GM19035 (cell line): ENCODE results near the gene ABHD2.

ENCODE experiments used
- ATAC-seq: cut with Tn5 transposase; IDR thresholded peaks from one replicate; pipeline ENCODE4 v1.9.1; 2021; ENCODE audit not compliant: unreplicated experiment

The ABHD2 gene

DNA sequence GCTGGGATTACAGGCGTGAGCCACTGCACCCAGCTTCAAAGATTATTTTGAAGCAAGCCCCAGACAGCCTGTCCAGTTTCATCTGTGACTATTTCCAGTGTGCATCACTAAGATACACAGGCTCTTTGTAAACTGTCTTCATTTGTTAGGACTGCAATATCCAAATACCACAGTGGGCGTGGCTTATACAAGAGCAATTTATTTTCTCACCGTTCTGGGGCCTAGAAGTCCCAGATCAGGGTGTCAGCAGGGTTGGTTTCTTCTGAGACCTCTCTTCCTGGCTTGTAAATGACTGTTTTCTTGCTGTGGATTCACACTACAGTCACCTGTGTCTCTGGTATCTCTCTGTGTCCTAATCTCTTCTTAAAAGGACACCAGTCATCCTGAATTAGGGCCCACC is 73.4 kb downstream of the ABHD2 start:
- no peak for ATAC-seq

DNA sequence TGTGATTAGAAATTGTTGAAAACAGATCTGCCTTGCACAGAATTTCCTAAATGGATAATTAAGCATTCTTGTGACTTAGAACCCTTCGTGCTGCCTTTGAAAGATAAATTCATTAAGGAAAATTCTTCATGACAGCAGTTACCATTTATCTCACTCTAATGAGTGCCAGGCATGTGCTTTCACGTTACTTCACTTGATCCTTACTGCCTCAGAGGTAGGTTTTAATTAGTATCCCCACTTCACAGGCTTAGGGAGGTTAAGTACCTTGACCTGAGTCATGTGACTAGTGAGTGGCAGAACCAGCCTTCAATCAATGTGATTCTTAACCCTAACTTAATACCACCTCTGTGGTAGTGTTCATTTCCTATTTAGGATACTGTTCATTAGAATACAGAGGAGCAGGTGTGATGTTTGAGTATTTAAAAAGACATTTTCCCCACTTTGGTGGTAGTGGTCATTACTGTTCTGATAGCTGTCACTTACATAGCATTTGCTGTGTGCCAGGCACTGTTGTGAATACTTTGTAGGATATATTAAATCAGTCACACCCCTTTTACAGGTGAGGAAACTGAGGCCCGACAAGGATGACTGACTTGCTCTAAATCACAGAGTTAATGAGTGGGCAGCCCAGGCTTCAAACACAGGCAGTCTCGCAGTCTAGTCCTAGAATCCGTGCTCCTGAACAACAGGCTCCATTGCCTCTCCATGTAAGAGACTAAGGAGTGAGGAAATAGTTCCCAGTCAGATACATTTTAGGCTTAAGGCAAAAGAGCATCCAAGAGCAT is 75.2 kb downstream of the ABHD2 start:
- no peak for ATAC-seq

- ATAC-seq = no peak
Measured at GRCh38 chr15:89164712-89165211, 76.5 kb downstream of the ABHD2 start.

DNA sequence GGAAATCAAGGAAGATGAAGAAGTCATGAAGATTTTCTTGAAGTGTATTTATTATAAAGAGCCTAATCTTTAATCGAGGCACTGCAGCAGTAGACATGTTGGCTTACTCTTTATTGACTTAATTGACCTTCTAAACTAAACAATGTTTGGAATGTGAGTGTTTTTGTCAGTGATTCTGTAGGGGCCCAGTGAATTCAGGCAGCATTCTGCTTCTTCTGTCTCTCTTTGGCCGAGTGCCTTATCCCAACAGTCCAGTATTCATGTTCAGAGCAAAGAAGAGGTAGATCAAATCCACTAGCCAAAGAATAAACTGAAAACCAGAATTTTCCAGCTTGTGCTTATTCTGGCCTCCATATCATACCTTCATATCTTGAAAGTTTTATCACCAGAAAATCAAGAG is 77.4 kb downstream of the ABHD2 start:
- no peak for ATAC-seq

- ATAC-seq = peak; percentile 64
Measured at GRCh38 chr15:89167267-89168176, 79.3 kb downstream of the ABHD2 start.

GRCh38 chr15:89168316-89168833 is 80.1 kb downstream of the ABHD2 start:
- no peak for ATAC-seq

- no peak for ATAC-seq
Measured at GRCh38 chr15:89170364-89170763, 82.1 kb downstream of the ABHD2 start.

DNA sequence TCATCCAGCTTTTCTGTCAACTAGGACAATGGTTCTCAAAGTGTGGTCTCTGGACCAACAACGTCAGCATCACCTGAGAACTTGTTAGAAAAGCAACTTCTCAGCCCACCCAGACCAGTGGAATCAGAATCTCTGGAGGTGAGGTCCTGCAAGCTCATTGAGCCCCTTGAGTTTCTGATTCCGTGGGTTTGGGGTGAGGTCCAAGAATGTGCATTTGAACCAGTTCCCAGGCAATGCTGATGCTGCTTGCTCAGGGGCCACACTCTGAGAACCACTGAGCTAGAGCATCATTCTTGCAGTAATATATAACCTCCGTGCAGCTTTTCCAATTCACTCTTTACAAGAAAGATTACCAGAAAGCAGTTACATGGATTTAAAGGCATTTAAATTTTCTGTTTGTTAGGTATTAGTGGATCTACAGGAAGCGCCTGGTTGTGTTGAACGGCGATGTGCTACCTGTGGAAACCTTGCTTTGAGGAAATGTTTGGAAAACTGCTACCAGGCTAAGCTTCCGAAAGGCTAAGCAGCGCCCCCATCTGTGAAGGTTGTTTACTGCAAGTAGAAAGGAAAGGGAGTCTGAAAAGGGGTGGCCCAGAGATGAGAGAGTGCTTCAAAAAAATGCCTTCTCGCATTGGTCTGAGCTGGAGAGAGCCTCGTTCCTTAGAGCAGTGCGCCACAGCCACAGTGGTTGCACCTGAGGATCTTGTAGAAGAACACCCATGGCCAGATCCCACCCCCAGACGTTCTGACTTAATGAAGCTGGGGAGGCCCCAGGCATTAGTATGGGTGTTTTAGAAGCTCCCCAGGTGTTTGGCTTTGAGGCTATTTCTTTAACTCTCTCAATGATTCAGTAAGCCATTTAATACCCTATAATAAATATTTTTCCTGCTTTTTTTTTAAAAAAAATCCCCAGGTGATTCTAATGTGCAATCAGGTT is 83.1 kb downstream of the ABHD2 start:
- no peak for ATAC-seq

DNA sequence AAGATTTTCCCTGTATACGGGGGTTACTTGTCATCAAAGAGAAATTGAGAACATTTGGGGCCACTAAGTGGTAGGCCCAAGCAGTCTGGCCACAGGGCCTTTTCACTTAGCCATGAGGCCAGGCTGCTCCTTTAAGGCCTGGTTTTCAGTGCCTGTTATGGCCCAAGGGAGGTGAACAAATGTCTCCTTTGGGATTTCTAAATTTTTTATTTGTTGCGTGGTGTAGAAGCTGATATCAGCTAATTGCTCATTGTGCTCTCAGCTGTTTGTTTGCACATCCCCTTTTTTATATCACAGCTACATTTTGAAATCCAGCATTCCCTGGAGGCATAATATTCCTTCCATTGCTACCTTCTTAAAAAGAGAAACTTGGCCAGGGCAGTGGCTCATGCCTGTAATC is 84.7 kb downstream of the ABHD2 start:
- ATAC-seq = no peak

- no peak for ATAC-seq
Measured at GRCh38 chr15:89174476-89174875, 86.2 kb downstream of the ABHD2 start.

DNA sequence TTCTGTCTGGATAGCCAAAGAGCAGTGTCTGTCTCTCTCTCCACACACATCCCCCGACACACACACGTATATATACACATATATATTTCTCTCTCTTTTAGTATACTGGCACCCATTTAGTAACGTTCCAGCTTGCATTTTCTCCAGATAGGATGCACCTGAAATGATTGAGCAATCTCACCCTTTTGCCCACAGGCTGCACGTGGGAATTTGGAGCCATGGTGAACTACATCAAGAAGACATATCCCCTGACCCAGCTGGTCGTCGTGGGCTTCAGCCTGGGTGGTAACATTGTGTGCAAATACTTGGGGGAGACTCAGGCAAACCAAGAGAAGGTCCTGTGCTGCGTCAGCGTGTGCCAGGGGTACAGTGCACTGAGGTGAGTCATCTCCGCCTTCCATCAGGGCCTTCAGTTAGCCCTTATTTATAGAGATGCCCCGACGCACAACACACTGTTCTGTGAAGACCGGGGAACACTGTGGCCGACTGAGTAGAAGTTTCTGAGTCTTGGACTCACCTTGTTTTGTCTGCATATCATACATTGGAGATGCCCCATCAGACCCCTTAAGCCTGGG is 87.4 kb downstream of the ABHD2 start:
- ATAC-seq = no peak

- ATAC-seq = no peak
Measured at GRCh38 chr15:89177116-89177515, 88.9 kb downstream of the ABHD2 start.

GRCh38 chr15:89177633-89178306 is 89.5 kb downstream of the ABHD2 start:
- no peak for ATAC-seq

DNA sequence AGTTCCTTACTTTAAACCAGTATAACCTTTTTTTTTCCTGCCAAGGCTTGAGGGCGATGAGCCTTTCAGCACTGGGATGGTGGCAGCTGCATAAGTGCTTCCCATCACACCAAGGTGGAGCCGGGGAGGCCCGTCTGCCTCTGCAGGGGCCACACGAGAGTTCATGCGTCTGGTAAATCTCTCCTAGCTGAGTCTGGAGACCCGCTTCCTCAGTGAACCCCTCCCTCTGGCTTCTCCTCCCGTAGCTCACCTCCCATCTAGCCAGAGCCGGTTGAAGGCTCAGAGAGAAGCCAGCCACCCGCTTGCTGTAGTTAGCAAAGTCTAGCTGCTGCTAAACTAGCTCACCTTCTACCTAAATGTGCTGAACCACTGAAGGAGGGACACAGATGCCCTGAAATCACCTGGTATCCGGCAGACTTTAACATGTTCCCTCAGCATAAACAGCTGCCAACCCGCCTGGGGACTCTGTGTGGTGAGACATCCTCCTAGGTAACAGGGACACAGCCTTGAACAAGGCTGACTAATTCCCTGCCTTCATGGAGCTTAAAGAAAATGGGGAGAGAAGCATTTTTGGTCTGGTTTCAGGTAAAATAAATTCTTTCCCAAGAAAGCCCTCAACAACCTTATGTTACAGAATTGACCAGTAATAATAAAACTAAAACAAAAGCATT is 90.2 kb downstream of the ABHD2 start:
- ATAC-seq = no peak

DNA sequence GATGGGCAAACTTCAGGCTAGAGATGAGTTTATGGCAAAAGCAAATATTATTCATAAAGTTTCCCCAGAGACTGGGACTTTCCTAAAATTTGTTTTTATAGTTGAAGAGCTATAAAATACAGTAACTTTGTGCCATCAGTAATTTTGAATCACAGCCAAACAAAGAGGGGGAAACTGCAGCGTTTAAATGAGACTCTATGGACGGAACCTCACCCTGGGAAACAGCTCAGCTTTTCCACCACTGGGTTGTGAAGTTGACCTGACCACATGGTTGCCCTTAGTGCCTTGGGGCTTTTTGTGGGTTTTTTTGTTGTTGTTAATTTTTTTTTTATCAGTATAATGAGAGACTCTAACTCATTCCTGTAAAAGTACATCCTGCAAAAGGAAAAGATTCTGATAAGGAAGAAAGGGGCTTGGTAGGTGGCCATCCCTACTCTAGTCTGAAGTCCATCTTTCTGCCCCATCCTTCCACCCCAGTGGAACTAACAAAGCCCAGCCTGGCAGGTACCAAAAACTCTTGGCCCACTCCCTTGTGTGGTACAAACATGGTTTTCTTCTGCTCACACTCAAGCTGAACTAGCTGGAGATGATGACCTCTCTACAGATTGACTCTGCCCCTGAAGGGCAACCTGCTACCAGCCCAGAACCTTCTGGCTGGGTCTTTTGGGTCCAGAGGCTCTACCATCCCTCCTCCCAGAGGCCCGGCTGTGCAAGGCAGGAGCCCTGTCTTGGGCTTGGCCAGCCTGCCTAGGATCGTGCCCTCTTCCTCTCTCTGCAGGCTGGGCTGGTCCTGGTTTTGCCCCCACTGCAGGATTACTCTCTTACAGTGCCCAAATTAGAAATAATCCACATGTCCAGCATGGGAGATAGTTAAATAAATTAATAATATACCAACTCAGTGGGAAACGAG is 92.0 kb downstream of the ABHD2 start:
- ATAC-seq = peak; percentile 50

- ATAC-seq = no peak
Measured at GRCh38 chr15:89184357-89184756, 96.1 kb downstream of the ABHD2 start.

GRCh38 chr15:89184886-89185526 is 96.8 kb downstream of the ABHD2 start:
- no peak for ATAC-seq

- no peak for ATAC-seq
Measured at GRCh38 chr15:89186803-89187202, 98.5 kb downstream of the ABHD2 start.
